Colonic mucosa (tissue), 4 donors: ENCODE data around the gene MRGPRG. TPM values are rescaled to one million over a fixed set of nuclear protein-coding genes. Genes with fewer than 3 reads are reported as not detected.

ENCODE experiments used
- DNase-seq: peaks from one replicate; pipeline ENCODE4 v3.0.0-alpha.2; 2020
- H3K27ac ChIP-seq: fragments of 200-600 bp; one replicate; pipeline ENCODE4 v1.8.0; 2021
- H3K27me3 ChIP-seq: fragments of 200-600 bp; one replicate; pipeline ENCODE4 v1.8.0; 2021
- H3K36me3 ChIP-seq: fragments of 200-600 bp; one replicate; pipeline ENCODE4 v1.8.0; 2021
- H3K4me1 ChIP-seq: fragments of 200-600 bp; one replicate; pipeline ENCODE4 v1.8.0; 2021; ENCODE audit warnings: mild to moderate bottlenecking
- H3K4me3 ChIP-seq: fragments of 200-600 bp; one replicate; pipeline ENCODE4 v1.8.0; 2021
- H3K9ac ChIP-seq, 2 donors: one replicate each; pipeline ENCODE4 v1.7.0; 2013; ENCODE audit warnings: control low read depth in 2 of 2, low read depth in 2 of 2, low read length in 2 of 2
- H3K9me3 ChIP-seq: fragments of 200-600 bp; one replicate; pipeline ENCODE4 v1.8.0; 2021
- CTCF ChIP-seq: fragments of 200-600 bp; IDR thresholded peaks from one replicate; pipeline ENCODE4 v1.8.0; 2022; ENCODE audit warnings: antibody characterized with exemption, mild to moderate bottlenecking
- intact Hi-C: fragments of 100-400 bp; cut with DNase I; formaldehyde crosslinking; loops from one replicate; pipeline ENCODE4 v1.14.1; 2022
- total RNA-seq, 2 donors: library from RNA; stranded (reverse); fragmentation: NEBNext Ultra II Directional in 1 of 2; extraction: Animal tissue kit (Norgen Biotek cat#: 25700) in 1 of 2; gene quantifications; one replicate each; pipeline ENCODE4 v1.2.1, GENCODE V29; 2021
- donor health status: healthy.
- donor health status: DM: no; HTN: no; CAD: no.
- donor health status: DM: no; HTN: no; CAD: no.

MRGPRG gene
- total RNA-seq, 2 donors from 2014 or later, result not detected

- Histone ChIP-seq H3K36me3 (no peaks in the 10 kb centered on the region), H3K27me3 (no peaks in the 10 kb centered on the region), H3K9me3 (no peaks in the 10 kb centered on the region), H3K9ac (no peak overlapping the region), H3K4me1 (no peaks in the 10 kb centered on the region), H3K27ac (no peak overlapping the region), H3K4me3 (no peak overlapping the region)
- intact Hi-C loops, result no loop called here
- TF ChIP-seq CTCF, result no peak
- no peak for DNase-seq
Measured at GRCh38 chr11:3186166-3186953, 32.3 kb downstream of the MRGPRG start.

GRCh38 chr11:3184732-3185347 is 33.8 kb downstream of the MRGPRG start:
- H3K4me1 ChIP-seq, result no peaks in the 10 kb centered on the region
- no peaks in the 10 kb centered on the region for H3K9me3 ChIP-seq
- TF ChIP-seq CTCF, result no peak
- intact Hi-C loops, result no loop called here
- H3K36me3 ChIP-seq, result no peaks in the 10 kb centered on the region
- H3K4me3 ChIP-seq, result no peak overlapping the region
- H3K27me3 ChIP-seq, result no peaks in the 10 kb centered on the region
- H3K9ac ChIP-seq, result no peak overlapping the region
- no peak overlapping the region for H3K27ac ChIP-seq
- no peak for DNase-seq

- no peak for TF ChIP-seq CTCF
- Histone ChIP-seq H3K4me3 (no peak overlapping the region), H3K9me3 (no peaks in the 10 kb centered on the region), H3K4me1 (no peaks in the 10 kb centered on the region), H3K9ac (no peak overlapping the region), H3K27ac (no peak overlapping the region), H3K36me3 (no peaks in the 10 kb centered on the region), H3K27me3 (no peaks in the 10 kb centered on the region)
- intact Hi-C loops, result no loop called here
- DNase-seq, result no peak
Measured at GRCh38 chr11:3183523-3183922, 35.1 kb downstream of the MRGPRG start.

GRCh38 chr11:3182462-3182852 is 36.2 kb downstream of the MRGPRG start:
- no peak overlapping the region for H3K4me3 ChIP-seq
- intact Hi-C loops, result no loop called here

More at GRCh38 chr11:3182462-3182852, 36.2 kb downstream of the MRGPRG start:
- no peak for DNase-seq
- H3K36me3 ChIP-seq, result no peaks in the 10 kb centered on the region
- no peak overlapping the region for H3K27ac ChIP-seq
- H3K9me3 ChIP-seq, result no peaks in the 10 kb centered on the region
- no peak overlapping the region for H3K9ac ChIP-seq
- no peaks in the 10 kb centered on the region for H3K4me1 ChIP-seq
- no peak for TF ChIP-seq CTCF
- no peaks in the 10 kb centered on the region for H3K27me3 ChIP-seq
